Transverse colon (tissue), 3 donors: ENCODE results near the gene MRPL16.

Source experiments
- POLR2A ChIP-seq: fragments of 450-650 bp; IDR thresholded peaks from one replicate; pipeline ENCODE4 v1.6.1; 2016; ENCODE audit warnings: antibody characterized with exemption, mild to moderate bottlenecking, moderate library complexity
- POLR2AphosphoS5 ChIP-seq, 3 donors: sonication (generic); formaldehyde crosslinking; IDR thresholded peaks; one replicate each; pipeline ENCODE4 v1.6.1; 2016; ENCODE audit warnings: antibody characterized with exemption in 3 of 3

DNA sequence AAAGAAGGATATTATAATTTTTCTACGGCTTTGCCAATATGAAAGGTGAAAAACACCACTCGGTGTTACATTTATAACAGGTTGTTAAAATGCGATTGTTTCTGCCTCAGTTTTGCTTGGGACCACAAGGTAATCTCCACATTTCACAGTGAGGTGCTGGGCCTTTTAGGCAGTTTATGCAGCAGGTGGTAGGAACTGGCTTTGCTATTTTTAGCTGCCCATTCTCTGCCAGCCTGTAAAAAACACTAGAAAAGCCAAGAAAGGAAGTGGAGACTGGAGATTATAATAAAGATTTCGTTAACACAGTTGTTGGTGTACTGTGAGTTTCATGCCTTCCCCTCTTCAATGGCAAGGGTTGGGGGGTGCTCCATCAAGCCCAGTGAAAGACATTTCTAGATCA is 8.0 kb upstream of the MRPL16 start:
- no peak for TF ChIP-seq POLR2AphosphoS5 (IDR thresholded peaks at IDR 0.05)
- no peak for TF ChIP-seq POLR2A
